A549 treated with AZD2906 at 1 μM for 4 hours (cell line): ENCODE results near the gene OR8A1. TPM values are rescaled to one million over a fixed set of nuclear protein-coding genes. Genes with fewer than 3 reads are reported as not detected.

ENCODE experiments used
- total RNA-seq: library from RNA; stranded (reverse); fragments of 200-300 nt; extraction: Qiagen RNA extraction; gene quantifications from 5 replicates; pipeline ENCODE4 v1.2.3, GENCODE V29; 2022

Gene OR8A1
- not detected in 5 replicates for total RNA-seq

GRCh38 chr11:124569697-124570096, at the start of gene OR8A1:
Gene OR8A1 (plus strand): TSS chr11:124569997. CDS start chr11:124570120, 123 bp downstream.

GRCh38 chr11:124543554-124543953, 26.2 kb upstream of the OR8A1 start, which contains the start of gene OR8B12:
Gene OR8B12 (minus strand): TSS chr11:124543654. CDS start chr11:124543654, 0 bp downstream.

GRCh38 chr11:124611064-124611463, 41.3 kb downstream of the OR8A1 start, which contains the start of gene PANX3:
Gene PANX3 (plus strand): TSS chr11:124611428. CDS start chr11:124611557, 129 bp downstream.

Other genes starting within 250 kb of the OR8A1 start
- gene OR8D2, start 249.8 kb upstream of the OR8A1 start, total RNA-seq: not detected in 5 replicates
- gene OR8B2, start 185.5 kb upstream of the OR8A1 start, total RNA-seq: not detected in 5 replicates
- not detected in 5 replicates for gene OR8B3, start 171.0 kb upstream of the OR8A1 start, total RNA-seq
- not detected in 5 replicates for gene OR8B4, start 145.1 kb upstream of the OR8A1 start, total RNA-seq
- not detected in 5 replicates for gene OR8B8, start 124.3 kb upstream of the OR8A1 start, total RNA-seq
- not detected in 5 replicates for gene OR8B12, start 26.3 kb upstream of the OR8A1 start, total RNA-seq
- not detected in 5 replicates for gene PANX3, start 41.4 kb downstream of the OR8A1 start, total RNA-seq
- gene TBRG1, start 52.9 kb downstream of the OR8A1 start, total RNA-seq: 14.8 to 17.1 TPM (median 15.2 TPM) in 5 replicates
- 12.8 to 15.0 TPM (median 14.6 TPM) in 5 replicates for gene SIAE, start 103.7 kb downstream of the OR8A1 start, total RNA-seq
- 16.2 to 28.7 TPM (median 17.9 TPM) in 5 replicates for gene SPA17, start 103.9 kb downstream of the OR8A1 start, total RNA-seq
- gene NRGN, start 169.9 kb downstream of the OR8A1 start, total RNA-seq: 6.2 to 11.3 TPM (median 11.0 TPM) in 5 replicates
- 0.08 TPM in 1 of 5 replicates, not detected in the others for gene VSIG2, start 182.3 kb downstream of the OR8A1 start, total RNA-seq
- gene ESAM, start 192.3 kb downstream of the OR8A1 start, total RNA-seq: 9.1 to 14.6 TPM (median 12.8 TPM) in 5 replicates
- 4.8 to 5.8 TPM (median 5.3 TPM) in 5 replicates for gene MSANTD2, start 230.4 kb downstream of the OR8A1 start, total RNA-seq